ENCODE results near the gene LMF1.
"Not testable (repeated sequence)": the region's sequence is repeated elsewhere in the genome, so short reads cannot be mapped to it uniquely, and the experiment has no call there.

The LMF1 gene

DNA sequence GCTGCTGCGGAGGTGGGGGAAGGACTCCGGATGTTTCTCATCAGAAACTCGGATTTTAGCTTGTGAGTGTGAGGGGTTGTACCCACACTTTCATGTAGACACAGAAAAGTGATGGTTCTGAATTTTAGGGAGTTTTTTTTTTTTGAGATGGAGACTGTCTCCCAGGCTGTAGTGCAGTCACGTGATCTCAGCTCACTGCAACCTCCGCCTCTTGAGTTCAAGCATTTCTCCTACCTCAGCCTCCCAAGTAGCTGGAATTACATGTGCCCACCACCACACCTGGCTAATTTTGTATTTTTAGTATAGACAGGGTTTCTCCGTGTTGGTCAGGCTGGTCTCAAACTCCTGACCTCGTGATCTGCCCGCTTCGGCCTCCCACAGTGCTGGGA is 147.9 kb downstream of the LMF1 start:
- DNase-seq: no peak

DNA sequence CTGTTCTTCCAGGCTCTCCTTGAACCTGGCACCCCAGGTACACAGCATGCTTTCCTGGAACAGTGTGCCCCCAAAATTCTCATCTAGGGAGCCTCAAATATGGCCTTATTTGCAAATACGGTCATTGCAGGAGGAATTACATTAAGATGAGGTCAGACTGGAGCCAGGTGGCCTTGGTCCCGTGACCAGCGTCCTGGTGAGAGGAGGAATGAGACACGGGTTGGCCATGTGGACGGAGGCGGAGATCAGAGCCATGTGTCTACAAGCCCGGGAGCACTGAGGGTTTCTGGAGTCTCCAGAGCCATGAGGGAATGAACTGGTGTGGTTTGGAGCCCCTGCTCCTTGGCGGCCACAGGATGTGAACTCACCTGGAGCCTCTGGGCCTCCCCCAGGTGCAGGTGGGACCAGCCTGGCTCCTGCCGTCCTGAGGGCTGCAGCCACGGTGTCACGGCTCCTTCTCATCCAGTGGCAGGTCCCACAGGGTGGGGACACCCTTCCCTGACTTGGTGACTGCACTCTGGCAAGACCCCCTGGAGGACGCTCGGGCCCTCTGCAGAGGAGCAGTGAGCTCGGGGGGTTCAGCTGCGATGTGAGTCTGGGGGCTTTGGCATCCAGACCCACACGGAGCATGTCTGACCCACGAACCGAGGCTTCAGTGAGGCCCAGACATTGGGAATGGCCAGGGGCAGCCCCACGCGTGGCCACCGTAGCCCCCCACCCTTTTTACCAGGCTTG is 148.4 kb downstream of the LMF1 start:
- no peak for DNase-seq

DNA sequence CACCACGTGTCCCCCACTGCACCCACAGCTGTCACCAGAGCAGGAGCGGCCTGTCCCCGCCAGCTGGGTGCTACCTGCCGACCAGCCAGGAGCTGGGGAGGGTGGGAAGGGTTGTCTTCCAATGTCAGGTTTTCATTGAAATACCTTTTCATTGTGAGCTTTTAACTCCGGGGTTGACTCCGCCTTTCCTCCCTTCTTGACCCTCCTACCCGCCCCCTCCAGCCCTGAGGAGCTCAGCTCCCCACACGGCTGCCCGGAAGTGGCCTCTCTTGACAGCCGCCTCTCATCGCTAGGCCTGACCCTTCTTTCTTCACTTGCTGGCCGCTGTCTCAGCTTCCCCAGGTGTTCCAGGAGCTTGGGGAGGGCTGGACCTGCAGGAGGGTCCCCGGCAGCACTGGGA is 149.0 kb downstream of the LMF1 start:
- DNase-seq: no peak

DNA sequence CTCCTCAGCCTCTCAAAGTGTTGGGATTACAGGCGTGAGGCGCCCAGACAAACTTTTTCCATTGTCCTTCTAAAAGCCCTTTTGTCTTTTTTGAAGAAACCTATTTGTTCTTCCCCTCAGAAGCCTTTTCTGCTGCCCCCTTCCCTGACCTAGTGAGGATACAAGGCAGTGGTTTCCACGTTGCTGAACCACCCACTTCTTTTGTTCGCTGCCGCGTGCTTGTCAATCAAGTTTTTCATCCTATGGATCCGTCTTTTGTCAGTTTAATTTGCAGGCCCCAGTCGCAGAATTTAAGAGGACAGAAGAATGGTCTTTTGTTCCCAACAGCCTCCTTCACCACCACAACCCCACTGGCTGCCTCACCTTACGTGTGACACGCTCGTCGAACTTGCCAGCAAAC is 150.0 kb downstream of the LMF1 start:
- no peak for DNase-seq

DNA sequence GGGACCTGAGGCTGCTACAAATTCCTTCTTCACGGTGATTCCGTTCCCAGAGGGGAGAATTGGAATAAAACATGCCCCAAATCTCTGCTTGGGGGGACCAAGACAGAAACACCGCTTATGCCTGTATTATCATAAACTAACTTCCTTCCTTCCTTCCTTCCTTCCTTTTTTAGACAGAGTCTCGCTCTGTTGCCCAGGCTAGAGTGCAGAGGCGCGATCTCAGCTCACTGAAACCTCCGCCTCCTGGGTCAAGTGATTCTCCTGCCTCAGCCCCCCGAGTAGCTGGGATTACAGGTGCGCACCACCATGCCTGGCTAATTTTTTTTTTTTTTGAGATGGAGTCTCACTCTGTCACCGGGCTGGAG is 150.8 kb downstream of the LMF1 start:
- not testable (repeated sequence) for DNase-seq

DNA sequence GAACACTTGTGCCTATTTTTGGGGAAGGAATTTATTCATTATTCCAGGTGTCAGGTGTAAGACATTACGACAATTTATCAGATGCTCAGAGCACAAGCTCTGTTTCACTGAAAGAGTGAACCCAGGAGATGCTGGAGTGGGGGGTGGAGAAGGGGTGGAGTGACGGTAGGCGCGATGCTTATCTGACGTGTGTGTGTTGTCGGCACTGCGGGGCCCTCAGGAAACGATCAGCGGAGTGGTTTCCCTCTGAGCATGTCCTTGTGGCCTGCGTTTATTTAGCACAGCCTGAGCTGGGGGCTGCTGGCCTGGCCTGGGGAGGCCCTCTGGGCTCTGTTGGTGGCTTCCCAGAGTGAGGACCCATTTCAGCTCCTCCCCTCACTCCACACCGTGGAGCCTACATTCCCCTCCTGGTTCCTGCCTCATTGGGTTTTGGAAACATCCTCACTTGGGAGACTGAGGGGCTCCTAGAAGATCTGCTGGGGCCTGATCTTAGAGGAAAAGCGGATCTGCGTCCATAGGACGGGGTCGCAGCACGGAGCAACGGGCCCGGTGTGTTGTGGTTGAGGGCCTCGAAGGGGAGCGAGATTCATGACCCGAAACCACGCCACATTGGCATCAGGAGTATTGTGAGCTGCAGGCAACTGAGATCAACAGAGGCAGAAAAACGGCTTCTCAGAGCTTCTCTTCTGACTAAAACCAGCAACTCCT is 151.3 kb downstream of the LMF1 start:
- peak; percentile 47 for DNase-seq

DNA sequence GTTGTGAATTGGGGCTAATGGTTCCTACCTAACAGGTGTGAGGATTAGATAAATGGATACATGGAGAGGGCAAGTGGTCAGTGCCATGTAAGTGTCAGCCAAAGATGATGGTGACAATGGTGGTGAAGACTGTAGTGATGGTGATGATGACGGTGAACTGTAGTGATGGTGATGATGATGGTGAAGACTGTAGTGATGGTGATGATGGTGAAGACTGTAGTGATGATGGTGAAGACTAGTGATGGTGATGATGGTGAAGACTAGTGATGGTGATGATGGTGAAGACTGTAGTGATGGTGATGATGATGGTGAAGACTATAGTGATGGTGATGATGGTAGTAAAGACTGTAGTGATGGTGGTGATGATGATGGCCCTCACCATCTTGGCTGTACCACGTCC is 152.2 kb downstream of the LMF1 start:
- no peak for DNase-seq

DNA sequence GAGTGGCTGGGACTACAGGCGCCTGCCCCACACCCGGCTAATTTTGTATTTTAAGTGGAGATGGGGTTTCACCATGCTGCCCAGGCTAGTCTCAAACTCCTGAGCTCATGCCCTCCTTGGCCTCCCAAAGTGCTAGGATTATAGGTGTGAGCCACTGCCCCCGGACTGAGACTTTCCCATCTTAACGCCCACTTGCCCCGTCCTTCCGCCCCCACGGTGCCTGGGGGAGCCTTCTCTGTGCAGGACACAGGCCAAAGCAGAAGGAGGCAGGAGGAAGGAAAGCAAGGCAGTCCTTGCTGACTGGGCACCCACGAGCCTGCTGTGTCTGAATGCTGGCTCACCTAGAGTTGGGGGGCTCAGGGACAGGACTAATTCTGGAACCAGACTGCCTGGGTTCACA is 152.7 kb downstream of the LMF1 start:
- no peak for DNase-seq

DNA sequence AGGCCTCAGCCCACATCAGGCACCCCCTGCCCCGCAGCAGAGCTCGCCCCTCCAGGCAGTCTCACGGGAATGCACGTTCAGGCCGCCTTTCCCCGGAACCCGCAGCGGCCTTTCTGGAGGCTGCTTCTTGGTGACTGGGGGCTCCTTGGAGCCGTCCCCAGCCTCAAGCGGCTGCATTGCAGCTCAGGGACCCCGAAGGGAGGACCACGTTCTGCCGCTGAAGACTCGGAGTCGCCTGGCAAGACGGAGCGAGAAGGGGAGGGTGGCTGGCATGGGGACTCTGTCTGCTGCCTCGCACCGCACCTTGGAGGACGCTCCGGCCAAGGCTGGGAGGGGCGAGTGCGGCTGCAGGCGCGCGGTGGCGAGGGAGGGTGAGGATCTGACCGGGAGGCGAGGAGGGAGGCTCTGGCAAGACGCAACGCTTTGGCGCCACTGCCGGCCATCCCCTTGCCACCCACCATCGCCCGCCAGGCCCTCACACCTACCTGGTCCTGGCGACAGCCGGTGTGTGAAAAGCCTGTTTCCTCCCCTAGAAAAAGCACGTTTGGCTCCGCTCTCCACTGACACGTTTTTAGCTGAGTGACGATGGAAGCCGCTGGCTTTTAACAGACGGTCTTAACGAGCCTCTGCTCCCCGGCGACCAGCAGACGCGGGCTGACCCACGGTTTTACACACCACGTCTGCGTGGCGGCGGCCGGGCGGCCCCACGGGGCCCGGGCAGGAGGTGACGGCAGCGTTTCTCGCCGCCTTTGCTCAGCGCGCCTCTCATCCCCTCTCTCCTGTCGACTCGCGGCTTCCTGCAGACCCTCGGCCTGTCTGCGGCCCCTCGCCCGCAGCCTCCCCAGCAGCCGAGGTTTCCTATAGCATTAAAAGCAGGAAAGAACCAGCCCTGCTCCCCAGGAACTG is 153.5 kb downstream of the LMF1 start:
- DNase-seq: no peak

DNA sequence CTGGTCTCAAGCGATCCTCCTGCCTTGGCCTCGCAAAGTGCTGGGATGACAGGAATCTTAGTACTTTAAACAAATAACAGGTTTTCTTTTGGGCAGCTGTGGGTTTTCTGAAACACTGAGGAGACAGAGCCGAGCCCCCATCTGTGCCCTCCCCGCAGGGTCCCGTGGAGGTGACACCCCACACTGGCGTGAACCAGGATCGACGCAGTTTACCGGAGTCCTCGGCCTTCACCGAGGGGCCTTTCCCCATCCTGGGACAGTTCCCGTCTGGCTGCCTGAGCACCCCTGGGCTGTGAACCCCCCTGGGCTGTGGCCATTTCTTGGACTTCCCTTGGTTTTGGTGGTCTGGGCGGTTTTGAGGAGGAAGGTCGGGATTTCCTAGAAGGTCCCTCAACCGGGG is 154.9 kb downstream of the LMF1 start:
- DNase-seq: no peak

DNA sequence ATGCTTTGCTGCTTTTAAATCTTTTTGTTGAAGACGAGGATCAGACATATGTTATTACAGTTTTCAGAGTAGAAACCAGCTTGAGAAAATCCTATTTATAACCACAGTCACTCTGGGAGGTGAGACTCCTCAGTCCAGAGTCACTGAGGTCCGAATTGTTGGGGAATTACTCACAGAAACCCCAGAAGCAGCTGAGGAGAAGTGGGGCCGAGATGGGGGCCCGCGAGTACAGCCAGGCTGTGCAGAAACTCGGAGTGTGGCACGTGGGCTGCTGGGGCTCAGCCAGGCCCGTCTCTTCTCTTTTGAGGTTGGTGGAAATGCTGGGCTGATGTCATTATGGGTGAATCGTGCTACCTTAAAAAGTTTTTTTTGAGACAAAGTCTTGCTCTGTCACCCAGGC is 155.8 kb downstream of the LMF1 start:
- DNase-seq: no peak

DNA sequence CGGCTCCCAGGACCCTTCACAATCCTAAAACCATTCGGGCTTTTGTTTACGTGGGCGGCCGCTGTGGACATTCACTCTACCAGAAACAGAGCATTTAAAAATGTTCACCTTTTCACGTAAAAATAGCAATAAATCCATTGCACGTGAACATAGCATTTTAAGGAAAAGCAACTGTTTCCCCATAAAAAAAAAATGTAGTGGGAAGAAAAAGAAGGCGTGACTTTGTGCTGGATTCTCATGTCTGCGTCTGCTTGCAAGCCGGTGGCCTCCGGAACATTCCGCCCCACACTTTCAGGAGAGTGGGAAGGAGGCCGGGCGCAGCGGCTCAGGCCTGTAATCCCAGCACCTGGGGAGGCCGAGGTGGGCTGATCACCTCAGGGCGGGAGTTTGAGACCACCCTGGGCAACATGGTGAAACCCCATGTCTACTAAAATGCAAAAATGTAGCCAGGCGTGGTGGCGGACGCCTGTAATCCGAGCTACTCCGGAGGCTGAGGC is 156.8 kb downstream of the LMF1 start:
- no peak for DNase-seq

DNA sequence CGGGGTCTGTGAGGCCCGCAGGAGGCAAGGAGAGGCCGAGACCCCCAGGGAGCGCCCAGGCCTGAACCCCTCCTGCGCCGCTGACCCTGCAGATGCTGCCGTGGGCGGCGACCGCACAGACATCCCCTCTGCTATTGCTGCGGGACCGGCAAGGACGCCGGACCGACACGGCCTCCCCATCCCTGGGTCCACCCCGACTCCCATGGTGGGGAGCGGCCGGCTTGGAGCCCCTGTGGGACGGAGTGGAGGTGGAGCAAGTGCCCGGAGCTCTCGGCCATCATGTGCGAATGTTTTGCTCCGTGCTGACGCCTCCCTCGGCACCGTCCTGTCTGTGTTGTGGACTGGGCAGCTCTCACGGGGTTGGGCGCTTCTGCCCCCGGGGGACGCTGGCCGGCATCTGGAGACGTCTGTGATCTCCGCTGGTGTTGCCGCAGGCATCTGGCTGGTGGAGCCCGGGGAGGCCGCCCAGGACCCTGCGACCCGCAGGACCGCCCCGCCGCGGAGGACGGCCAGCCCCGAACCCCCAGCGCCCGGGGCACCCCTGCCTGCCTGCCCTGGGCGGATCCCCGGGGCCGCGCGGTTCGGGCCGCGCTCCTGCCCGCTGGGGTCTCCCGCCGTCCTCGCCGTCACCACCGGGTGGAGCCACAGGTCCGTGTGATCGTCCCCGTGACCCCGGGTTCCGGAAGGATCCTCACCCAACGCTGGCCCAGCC is 157.4 kb downstream of the LMF1 start:
- DNase-seq: peak; percentile 43

DNA sequence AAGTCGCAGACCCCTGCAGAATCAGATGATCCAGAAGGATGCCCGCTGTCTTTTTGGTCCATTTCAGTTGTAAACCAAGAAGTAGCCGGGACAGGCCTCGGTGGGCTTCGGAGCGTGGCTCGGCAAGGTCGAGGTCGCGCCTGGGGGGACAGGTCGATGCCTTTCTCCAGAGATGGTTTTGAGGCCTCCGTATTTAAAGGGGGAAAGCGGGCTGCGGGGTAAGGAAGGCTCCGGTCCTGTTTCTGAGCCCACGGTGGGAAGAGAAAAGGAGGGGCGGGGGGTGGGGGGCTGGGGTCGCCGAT is 162.7 kb downstream of the LMF1 start:
- DNase-seq: no peak

DNA sequence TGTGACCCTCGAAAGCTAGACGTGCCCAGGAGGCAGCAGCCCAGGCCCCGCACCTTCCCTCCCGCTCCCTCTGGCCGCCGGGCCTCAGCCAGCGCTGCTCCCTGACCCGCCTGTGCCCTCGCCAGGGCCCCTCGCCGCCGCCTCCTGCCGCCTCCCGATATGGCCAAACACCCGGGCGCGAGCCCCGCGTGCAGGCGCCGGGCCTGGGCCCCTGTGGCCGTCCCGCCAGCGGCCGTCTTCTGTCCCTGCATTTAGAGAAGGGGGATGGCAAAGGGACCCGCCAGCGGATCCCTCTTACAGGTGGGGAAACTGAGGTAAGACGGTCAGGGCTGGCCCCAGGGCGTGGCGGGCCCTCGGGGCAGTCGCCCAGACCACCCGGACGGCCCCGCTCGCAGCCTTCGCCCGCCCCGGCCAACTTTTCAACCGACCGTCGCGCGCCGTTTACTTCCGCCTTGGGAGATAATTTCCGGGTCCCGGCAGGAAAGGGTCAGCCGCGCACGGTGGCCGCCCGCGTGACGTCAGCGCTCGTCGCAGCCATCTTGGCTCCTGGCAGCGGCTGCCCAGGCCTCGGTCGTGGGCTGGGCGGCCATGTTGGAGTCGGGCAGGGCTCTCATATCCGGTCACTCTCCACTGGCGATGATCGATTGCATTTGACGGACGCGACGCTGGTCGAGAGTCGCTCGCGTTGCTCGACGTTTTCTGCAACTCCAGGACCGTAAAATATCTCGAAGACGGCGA is 163.3 kb downstream of the LMF1 start:
- peak; percentile 87 for DNase-seq

DNA sequence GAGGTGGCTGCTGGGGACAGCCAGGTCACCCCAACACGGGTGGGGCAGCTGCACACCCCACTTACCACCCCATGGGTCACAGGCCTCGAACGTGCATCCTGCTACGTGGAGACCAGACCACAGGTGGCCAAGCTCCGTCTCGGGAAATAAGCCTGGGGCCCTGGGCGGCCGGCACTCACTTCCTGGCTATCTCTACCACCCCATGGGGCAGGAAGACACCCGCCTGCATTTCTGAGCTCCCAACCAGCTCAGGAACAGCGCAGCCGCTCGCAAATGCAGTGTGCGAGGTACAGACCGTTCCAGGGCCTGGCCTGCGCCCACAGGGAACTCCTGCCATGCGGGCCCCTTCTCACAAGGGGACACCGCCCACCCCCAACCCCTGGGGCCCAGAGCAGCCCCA is 165.3 kb downstream of the LMF1 start:
- DNase-seq: no peak

DNA sequence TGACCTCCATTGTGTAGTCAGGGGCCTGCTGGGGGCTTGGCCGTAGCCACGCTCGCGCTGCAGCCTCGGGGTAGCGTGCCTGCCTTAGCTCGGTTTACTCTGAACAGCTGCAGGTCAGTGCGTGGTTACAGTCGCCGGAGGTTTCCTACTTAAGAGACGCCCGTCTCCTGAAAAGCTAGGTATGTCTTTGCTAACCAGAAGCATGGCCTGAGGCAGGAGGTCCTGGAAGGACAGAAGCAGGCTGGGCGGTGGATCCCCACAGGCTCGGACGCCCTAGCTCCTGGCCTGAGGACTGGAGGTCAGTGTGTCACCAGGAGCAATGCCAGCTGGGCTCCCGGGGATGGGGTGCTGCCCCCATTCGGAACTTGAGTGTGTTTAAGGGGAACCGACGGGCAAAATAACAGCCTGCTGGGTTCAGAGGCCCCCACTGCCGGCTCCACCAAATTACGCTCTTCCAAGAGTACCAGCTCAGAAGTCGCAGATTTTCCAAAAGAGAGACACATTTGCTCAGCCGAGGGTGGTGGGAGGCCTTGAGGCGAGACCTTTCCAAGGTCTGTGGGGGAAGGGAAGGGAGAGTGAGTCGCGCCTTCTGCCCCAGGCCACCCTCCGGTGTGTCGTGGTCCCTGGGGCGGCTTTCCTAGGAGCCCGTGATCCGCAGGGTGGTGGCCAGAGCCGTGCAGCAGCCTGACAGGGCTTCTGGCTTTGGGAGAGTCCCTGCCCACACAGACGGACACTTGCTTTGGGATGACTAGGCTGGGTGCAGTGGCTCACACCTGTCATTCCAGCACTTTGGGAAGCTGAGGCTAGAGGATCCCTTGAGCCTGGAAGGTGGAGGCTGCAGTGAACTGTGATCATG is 166.4 kb downstream of the LMF1 start:
- DNase-seq: no peak

DNA sequence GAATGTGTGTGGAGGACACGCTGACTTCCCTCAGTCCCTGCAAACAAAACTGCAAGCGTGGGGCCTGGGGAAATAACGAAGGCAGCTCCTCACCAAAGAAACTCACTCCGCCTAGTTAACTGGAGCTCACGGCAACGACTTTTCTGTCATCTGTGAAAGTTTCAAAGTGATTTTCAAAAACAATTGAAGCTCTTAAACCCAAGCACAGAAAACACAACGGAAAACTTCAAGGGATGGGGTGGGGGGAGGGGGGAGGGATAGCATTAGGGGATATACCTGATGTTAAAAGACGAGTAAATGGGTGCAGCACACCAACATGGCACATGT is 167.1 kb downstream of the LMF1 start:
- no peak for DNase-seq
